Body of pancreas (tissue), 4 donors: ENCODE measurements around the gene OOEP. TPM values are rescaled to one million over a fixed set of nuclear protein-coding genes. Genes with fewer than 3 reads are reported as not detected.

ENCODE experiments used
- ATAC-seq: fragments of 150-250 bp; one replicate; pipeline ENCODE4 v1.9.1; 2016
- DNase-seq, 4 donors: peaks; one replicate each; pipeline ENCODE4 v3.0.0-alpha.2; 2019
- H3K27ac ChIP-seq, 4 donors: fragments of 200-600 bp; sonication (generic); 1 replicate in 3 of 4; 2 replicates in 1 of 4; pipeline versions ENCODE4 v1.5.1 to v1.6.1; 2016 to 2019; ENCODE audit warnings: mild to moderate bottlenecking in 1 of 4, mixed read lengths in 1 of 4, moderate library complexity in 1 of 4
- H3K27me3 ChIP-seq, 2 donors: fragments of 200-600 bp; sonication (generic); one replicate each; pipeline ENCODE4 v1.6.0; 2016; ENCODE audit warnings: mild to moderate bottlenecking in 1 of 2
- H3K36me3 ChIP-seq, 2 donors: fragments of 200-600 bp; sonication (generic); replicated peaks in 1 of 2; 2 replicates each; pipeline ENCODE4 v1.5.1; 2016; ENCODE audit warnings: low read depth in 2 of 2; ENCODE audit not compliant: insufficient read depth in 1 of 2
- H3K4me1 ChIP-seq: fragments of 200-600 bp; sonication (generic); one replicate; pipeline ENCODE4 v1.6.0; 2016
- H3K4me3 ChIP-seq, 2 donors: fragments of 200-600 bp; sonication (generic); 1 replicate in 1 of 2; 2 replicates in 1 of 2; pipeline ENCODE4 v1.5.1; 2016 to 2019
- H3K9me3 ChIP-seq, 3 donors: fragments of 200-600 bp; sonication (generic); 1 replicate in 2 of 3; 2 replicates in 1 of 3; pipeline ENCODE4 v1.5.1; 2016
- CTCF ChIP-seq, 7 experiments: fragments of 450-650 bp in 4 of 7; fragments of 200-600 bp in 3 of 7; sonication (generic) in 3 of 7; IDR thresholded peaks; one replicate each; pipeline ENCODE4 v1.5.1; 2016 to 2019; ENCODE audit warnings: antibody characterized with exemption in 7 of 7
- POLR2A ChIP-seq, 3 donors: fragments of 450-650 bp; IDR thresholded peaks; one replicate each; pipeline ENCODE4 v1.6.1; 2016; ENCODE audit warnings: antibody characterized with exemption in 3 of 3, mild to moderate bottlenecking in 2 of 3
- WGBS, 2 donors: methylation state at CpG; one replicate each; pipeline ENCODE4 v1.1.5; 2017; 5-methylcytosine and 5-hydroxymethylcytosine counted together
- intact Hi-C: fragments of 100-400 bp; cut with DNase I; formaldehyde crosslinking; loops from one replicate; pipeline ENCODE4 v1.15.1; 2023
- total RNA-seq, 2 donors: library from RNA; depleted of rRNA; stranded (reverse); fragments of >200 nt; gene quantifications; one replicate each; pipeline ENCODE4 v1.1.0, GENCODE V29; 2016

Gene OOEP
- total RNA-seq, 2 donors from 2014 or later = not detected

GRCh38 chr6:73353636-73354593 is 15.8 kb downstream of the OOEP start, which contains the start of gene DPPA5:
TSS of gene DPPA5 (minus strand) at chr6:73354276. CDS start at chr6:73354225, 51 bp downstream.
- Histone ChIP-seq H3K4me1 (no peaks in the 10 kb centered on the region), H3K9me3 (no peaks in the 10 kb centered on the region), H3K27ac (no peak within 1 kb of the TSS), H3K27me3 (no peaks in the 10 kb centered on the region), H3K4me3 (no peak within 1 kb of the TSS), H3K36me3 (no peaks in the 10 kb centered on the region)
- DNase-seq (no peak), ATAC-seq (no peak)
- intact Hi-C loops = no loop called here
- WGBS, 2 donors = 80 to 91% methylated on average over 26 to 52 of the region's 59 CpGs
- TF ChIP-seq CTCF (IDR thresholded peaks at IDR 0.05) = no peak

- TF ChIP-seq POLR2A (IDR thresholded peaks at IDR 0.05) (no peak), CTCF (IDR thresholded peaks at IDR 0.05) (no peak)
- Histone ChIP-seq H3K4me3 (no peak overlapping the region), H3K36me3 (no peaks in the 10 kb centered on the region), H3K9me3 (no peaks in the 10 kb centered on the region), H3K27ac (no peak overlapping the region), H3K27me3 (no peaks in the 10 kb centered on the region), H3K4me1 (no peaks in the 10 kb centered on the region)
- DNase-seq (no peak), ATAC-seq (no peak)
- 24 to 29% methylated on average over 6 of the region's 6 CpGs for WGBS, 2 donors
- intact Hi-C loops = no loop called here
Measured at GRCh38 chr6:73349311-73349710, 20.4 kb downstream of the OOEP start.

GRCh38 chr6:73348550-73349204 is 21.0 kb downstream of the OOEP start:
- H3K36me3 ChIP-seq = no peaks in the 10 kb centered on the region
- H3K27ac ChIP-seq = no peak overlapping the region
- TF ChIP-seq CTCF (IDR thresholded peaks at IDR 0.05) (no peak), POLR2A (IDR thresholded peaks at IDR 0.05) (no peak)
- DNase-seq (no peak), ATAC-seq (no peak)
- no peak overlapping the region for H3K4me3 ChIP-seq
- no peaks in the 10 kb centered on the region for H3K9me3 ChIP-seq
- 43 to 49% methylated on average over 17 to 33 of the region's 33 CpGs for WGBS, 2 donors
- H3K4me1 ChIP-seq = no peaks in the 10 kb centered on the region
- H3K27me3 ChIP-seq = no peaks in the 10 kb centered on the region
- intact Hi-C loops = no loop called here

- Histone ChIP-seq H3K36me3 (no peaks in the 10 kb centered on the region), H3K9me3 (no peaks in the 10 kb centered on the region), H3K27ac (no peak overlapping the region), H3K27me3 (no peaks in the 10 kb centered on the region), H3K4me3 (no peak overlapping the region), H3K4me1 (no peaks in the 10 kb centered on the region)
- ATAC-seq (no peak), DNase-seq (no peak)
- intact Hi-C loops = no loop called here
- TF ChIP-seq POLR2A (IDR thresholded peaks at IDR 0.05) (no peak), CTCF (IDR thresholded peaks at IDR 0.05) (no peak)
Measured at GRCh38 chr6:73343164-73343563, 26.5 kb downstream of the OOEP start.
